Activated T-cell treated with anti-CD3 and anti-CD28 coated beads for 48 hours (primary cell): ENCODE measurements around the gene HIVEP3.

ENCODE experiments used
- DNase-seq: peaks from one replicate; pipeline ENCODE4 v3.0.0-alpha.2; 2020; ENCODE audit warnings: low read depth

Gene HIVEP3

GRCh38 chr1:41872074-41872473 lies 46.6 kb downstream of the HIVEP3 start:
- DNase-seq, result no peak

DNA sequence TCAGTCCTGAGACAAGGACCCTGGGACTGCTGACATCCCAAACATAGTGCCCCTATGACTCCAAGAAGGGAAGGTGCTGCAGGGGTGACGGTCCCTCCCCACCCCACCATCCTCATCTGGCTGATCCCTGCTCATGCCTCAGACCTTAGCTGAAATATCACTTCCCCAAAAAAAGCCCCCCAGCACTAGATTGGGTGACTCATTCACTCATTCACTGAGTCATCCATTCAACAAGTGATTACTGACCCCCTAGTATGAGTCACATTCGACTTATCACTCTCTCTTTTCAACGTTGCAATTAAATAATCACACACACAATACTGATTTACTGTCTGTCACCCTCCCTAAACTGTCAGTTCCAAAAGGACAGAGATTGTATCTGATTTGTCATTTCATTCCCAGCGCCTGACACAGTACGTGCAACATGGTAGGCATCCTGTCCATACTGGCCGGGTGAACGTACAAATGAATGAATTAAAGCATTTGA lies 48.6 kb downstream of the HIVEP3 start:
- no peak for DNase-seq

- DNase-seq, result no peak
Measured at GRCh38 chr1:41868241-41868998, 50.3 kb downstream of the HIVEP3 start.

- no peak for DNase-seq
Measured at GRCh38 chr1:41866285-41866684, 52.4 kb downstream of the HIVEP3 start.

- no peak for DNase-seq
Measured at GRCh38 chr1:41864471-41865040, 54.2 kb downstream of the HIVEP3 start.

DNA sequence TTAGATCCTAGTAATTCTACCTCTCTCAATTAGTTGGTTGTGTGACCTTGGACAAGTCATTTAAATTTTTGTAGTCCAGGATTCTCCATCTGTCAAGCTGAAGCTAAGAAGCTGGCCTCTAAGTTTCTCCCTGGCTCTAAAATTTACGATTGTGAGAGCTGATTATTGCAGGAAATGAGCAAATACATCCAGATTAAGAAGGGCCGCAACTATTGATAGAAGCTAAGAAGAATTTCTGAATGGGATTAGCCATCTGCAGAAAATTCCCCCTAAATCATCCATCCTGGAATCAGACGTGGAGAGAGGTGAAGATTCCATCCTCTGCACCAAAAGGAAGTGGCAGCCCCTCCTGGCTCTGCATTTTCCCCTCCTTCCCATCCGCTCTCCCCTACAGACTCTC lies 55.0 kb downstream of the HIVEP3 start:
- DNase-seq, result no peak

GRCh38 chr1:41862384-41863221 lies 56.1 kb downstream of the HIVEP3 start:
- DNase-seq, result peak; percentile 56

- DNase-seq, result no peak
Measured at GRCh38 chr1:41861535-41862383, 57.0 kb downstream of the HIVEP3 start.

- no peak for DNase-seq
Measured at GRCh38 chr1:41860771-41861170, 58.0 kb downstream of the HIVEP3 start.

- no peak for DNase-seq
Measured at GRCh38 chr1:41860214-41860613, 58.5 kb downstream of the HIVEP3 start.

DNA sequence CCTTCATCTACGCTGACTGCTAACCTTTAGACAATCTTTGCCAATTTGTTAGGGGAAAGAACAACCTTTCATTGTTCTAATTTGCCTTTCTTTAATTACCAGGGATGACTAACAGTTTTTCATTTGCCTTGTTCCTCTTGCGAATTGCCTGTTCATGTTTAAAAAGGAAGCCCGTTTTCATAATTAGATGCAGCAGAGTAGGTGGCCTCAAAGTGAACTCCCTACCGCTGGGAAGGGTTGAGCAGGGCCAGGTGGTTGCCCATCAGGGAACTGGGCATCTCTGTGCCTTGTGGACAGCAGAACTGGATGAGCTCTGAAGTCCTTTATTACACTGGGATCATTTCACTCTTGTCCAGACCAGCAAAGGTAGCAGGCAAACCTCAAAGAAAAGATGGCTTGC lies 59.0 kb downstream of the HIVEP3 start:
- DNase-seq, result no peak

- no peak for DNase-seq
Measured at GRCh38 chr1:41856944-41857285, 61.8 kb downstream of the HIVEP3 start.

GRCh38 chr1:41856151-41856943 lies 62.4 kb downstream of the HIVEP3 start:
- DNase-seq, result no peak

DNA sequence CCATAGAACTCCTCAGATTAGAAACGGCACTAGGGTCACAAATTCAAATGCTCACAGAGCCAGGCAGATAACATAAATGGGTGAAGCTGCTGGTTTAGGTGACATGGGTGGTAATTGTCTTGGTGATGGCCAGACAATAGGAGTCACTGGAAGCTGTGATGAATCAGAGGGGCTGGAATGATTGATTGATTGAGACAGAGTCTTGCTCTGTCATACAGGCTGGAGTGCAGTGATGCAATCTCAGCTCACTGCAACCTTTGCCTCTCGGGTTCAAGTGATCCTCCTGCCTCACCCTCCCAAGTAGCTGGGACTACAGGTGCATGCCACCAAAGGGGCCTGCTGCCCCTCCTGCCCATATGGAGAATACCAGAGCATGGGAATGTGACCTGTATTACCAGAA lies 63.0 kb downstream of the HIVEP3 start:
- DNase-seq, result no peak

- no peak for DNase-seq
Measured at GRCh38 chr1:41853907-41854306, 64.8 kb downstream of the HIVEP3 start.

DNA sequence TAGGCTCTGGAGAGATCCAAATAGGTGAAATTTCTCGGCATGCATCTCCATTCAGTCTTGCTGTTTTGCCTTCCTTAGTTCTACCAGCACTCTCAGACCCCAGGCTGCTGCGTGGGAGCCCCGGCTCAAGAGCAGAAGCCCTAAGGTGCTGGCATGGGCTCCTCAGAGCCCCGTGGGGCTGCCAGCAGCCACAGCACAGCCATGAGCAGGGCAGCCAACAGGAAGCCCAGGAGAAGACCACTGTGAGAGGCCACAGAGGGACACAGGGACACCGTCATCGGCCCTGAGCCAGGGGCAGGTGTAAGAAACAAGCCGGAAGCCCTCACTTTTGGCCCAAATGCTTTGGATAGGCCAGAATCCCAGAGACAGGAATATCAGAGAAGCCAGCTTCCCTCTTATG lies 66.6 kb downstream of the HIVEP3 start:
- no peak for DNase-seq

GRCh38 chr1:41851589-41851988 lies 67.1 kb downstream of the HIVEP3 start:
- no peak for DNase-seq

GRCh38 chr1:41850029-41850428 lies 68.7 kb downstream of the HIVEP3 start:
- no peak for DNase-seq

DNA sequence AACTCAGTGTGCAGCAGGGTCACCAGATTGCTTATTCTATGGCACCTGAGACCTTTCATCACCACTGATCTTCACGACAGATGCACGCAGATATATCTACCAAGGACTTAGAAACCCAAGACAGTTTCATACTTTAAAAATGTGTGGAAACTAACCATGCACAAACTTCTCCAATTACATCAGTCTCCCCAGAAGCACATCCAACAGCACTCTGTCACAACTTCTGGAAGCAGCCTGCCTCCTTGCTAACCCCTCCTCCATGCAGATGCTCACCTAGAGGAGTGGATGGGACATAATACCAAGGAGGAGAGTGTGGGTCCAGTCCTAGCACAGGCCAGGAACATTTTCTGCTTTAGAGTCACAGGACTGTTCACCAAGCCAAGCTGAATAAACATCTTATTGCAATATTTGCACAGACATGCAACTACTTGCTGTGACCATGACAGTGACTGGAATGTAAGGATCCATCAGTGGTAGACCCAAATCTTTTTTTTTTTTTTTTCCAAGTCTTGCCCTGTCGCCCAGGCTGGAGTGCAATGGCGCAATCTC lies 69.4 kb downstream of the HIVEP3 start:
- DNase-seq, result no peak

GRCh38 chr1:41848216-41848952 lies 70.3 kb downstream of the HIVEP3 start:
- DNase-seq, result no peak
